Ovary (tissue), 3 donors: ENCODE results near the gene COL5A2.

Source experiments
- CTCF ChIP-seq, 3 donors: fragments of 450-650 bp in 2 of 3; fragments of 200-600 bp in 1 of 3; IDR thresholded peaks; one replicate each; pipeline versions ENCODE4 v1.5.1 to v1.8.0; 2016 to 2022; ENCODE audit warnings: antibody characterized with exemption in 3 of 3, mild to moderate bottlenecking in 1 of 3
- EP300 ChIP-seq: sonication (generic); formaldehyde crosslinking; IDR thresholded peaks from one replicate; pipeline ENCODE4 v1.6.1; 2017; ENCODE audit warnings: antibody characterized with exemption
- donor health status: DM: no; HTN: no; CAD: no.

GRCh38 chr2:189018631-189019030 lies 160.9 kb downstream of the COL5A2 start:
- TF ChIP-seq CTCF (IDR thresholded peaks at IDR 0.05) (no peak), EP300 (no peak)
